Stimulated activated CD8-positive, alpha-beta memory T cell treated with anti-CD3 and anti-CD28 coated beads, Interleukin-12 subunit alpha, Interleukin-12 subunit beta, amount 100 ng/mL, for 4 hours (primary cell): ENCODE results near the gene KIF1A.
"Not testable (repeated sequence)": the region's sequence is repeated elsewhere in the genome, so short reads cannot be mapped to it uniquely, and the experiment has no call there.

Experiments used
- DNase-seq: peaks from one replicate; pipeline ENCODE4 v3.0.0-alpha.2; 2020; ENCODE audit warnings: low read depth

The KIF1A gene

DNA sequence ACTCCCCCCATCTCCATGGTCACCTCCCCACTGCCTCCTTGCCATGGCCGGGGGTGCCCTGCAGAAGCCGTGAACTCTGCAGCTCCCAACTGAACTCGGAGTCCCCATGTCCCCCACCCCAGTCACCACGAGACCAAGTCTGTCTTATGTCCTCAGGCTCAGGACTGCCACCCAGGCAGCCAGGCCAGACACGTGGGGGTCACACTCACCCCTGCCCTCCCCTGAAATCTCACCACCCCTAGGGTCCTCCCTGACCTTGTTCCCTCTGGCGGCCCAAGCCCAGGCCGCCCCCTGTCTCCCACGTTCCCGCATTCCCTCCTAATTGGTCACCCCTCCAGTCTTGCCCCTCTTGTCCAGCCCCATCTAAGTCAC, 117.4 kb downstream of the KIF1A start:
- no peak for DNase-seq

DNA sequence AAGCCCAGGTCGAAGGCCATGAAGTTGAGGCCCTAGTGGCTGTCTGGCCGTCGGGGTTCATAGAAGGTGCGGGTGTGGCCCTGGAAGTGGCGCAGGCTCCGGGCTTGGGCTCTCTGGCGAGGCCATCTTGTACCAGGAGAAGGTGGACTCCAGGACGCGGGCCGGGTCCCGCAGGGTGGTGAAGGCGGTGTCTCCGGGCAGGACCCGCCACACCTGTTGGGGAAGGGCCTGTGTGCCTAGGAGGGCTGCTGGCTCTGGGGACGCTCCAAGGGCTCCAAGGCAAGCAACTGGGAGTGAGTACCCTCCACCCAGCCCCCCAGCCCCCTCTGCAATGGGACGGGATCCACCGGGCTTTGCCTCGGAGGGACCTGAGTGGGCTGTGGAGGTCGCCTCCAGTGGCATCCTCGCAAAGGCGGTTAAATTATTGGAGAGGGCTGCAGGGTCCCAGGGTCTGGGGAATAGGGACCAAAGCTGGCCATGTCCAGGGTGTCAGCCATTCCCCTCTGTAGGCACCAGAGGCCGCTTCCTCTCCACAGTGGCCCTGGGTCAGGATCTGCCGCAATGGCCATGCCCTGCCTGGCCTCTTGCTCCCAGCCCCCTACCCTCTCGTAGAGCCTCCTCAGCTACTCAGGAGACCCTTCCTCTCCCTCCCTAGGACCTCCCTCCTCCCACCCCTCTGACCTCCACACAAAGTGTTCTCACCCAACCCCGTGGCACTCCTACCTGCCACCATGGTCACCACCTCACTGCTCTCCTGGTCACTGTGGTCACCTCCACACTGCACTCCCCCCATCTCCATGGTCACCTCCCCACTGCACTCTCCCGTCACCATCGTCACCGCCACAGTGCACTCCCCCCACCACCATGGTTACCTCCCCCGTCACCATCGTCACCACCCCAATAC, 118.0 kb downstream of the KIF1A start:
- DNase-seq: no peak

DNA sequence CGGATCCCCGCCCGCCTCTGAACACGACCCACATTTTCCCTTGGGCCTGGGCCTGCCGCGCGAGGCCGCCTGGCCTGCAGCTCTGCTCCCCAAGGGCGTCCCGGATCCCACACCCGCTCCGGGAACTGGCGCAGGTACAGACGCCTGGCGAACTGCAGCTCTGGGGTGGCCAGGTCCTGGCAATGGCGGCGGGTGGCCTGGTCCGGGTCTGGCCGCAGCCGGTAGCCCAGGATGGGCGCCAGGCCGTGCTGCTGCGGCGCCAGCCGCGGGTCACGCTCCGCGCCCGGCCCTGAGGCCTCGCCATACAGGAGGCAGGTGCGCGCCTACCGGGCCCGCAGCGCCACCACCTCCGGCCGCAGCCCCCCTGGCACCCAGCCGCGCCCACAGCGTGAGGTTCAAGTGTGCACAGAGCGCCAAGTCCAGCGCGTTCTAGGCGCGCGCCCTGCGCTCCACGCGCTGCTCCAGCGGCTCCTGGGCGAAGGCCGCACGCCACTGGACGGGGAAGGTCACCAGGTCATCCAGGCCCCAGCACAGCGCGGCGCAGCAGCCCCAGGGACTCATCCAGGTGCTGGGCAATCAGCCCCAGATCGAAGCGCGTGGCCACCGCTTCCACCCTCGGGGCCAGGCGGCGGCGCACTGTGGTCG, 118.8 kb downstream of the KIF1A start:
- DNase-seq: no peak

DNA sequence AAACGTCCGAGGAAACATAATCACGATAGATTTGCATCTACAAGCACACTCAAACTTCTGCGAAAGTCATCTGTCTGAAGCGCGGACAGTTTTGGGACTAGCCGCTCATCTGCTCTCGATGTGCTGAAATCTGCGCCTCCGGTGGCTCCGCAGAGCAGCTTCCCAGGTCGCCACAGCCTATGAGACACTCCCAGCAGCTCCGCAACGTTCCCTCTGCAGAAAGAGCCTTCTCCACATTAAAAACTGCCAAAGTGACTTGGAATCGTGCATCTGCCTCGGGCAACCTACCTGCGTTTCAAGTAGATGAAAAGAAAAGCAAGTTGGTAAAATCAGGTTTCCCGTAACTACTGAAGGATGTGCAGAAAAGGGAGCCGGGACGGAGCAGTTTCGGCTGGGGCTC, 119.4 kb downstream of the KIF1A start:
- not testable (repeated sequence) for DNase-seq

DNA sequence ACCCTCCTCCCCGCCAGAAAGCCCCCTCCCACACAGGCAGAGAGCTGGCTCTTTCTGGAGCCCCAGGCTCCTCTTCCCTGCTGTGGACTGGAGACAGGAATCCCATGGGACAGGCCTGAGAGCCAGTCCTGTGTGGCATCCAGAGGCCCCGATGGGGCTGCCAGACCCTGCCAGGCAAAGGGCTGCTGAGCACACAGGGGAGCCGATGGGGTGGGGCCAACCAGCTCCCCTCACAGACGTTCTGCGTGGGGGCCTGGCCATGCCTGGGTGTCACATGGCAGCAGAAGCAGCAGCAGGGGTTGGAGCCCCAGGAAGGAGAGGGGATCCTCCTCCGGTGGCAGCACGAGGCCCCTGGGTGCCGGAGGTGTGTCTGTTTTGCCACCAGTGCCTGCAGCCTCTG, 120.2 kb downstream of the KIF1A start:
- DNase-seq: not testable (repeated sequence)

DNA sequence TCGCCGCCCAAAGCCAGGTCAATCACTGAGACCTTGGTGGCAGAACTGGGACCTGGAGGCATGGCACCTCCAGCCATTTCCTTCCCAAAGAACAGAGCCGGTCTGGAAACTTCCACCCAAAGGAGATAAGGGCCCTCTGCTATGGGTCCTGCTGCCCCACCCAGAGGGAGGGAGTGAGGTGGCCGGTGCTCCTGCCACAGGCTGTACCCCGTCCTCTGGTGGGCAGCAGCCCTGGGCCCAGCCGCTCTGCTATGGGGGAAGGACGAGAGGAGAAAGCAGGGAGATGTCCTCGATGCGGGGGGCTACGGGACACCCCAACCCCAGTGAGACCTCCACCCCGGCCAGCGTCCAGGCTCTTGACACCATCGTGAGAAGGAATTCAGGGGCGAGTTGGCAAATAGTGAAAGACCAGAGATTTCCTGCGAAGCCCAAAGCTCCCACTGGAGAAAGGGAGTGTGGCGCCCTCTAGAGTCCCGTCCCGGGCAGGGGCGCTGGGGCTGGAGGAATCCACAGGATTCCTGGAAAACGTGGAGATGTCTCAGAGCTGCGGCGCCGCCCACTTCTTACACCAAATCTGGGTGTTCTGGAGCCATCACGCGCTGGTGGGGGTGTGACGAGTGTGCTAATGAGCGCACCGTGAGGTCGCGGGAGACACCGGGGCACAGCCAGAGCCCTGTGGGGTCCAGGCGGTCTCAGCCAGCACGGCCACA, 121.0 kb downstream of the KIF1A start:
- not testable (repeated sequence) for DNase-seq

DNA sequence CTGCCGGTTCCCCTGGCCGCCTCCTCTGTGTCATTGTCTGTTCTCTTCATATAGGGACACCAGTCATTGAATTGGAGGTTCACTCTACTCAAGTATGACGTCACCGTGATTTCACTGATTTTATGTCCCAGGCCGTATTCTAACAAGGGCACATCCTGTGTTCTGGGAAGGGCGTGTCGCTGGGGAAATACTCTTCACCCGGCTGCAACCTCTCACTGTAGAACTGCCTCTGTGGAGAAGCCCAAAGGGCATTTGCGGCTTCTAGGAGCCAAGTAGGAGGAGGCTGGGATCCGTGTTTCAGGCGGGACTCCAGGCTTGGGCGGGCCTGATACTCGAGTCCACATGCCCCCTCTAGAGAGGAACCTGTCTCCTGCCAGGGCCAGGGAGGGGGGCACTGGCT, 123.5 kb downstream of the KIF1A start:
- DNase-seq: not testable (repeated sequence)

DNA sequence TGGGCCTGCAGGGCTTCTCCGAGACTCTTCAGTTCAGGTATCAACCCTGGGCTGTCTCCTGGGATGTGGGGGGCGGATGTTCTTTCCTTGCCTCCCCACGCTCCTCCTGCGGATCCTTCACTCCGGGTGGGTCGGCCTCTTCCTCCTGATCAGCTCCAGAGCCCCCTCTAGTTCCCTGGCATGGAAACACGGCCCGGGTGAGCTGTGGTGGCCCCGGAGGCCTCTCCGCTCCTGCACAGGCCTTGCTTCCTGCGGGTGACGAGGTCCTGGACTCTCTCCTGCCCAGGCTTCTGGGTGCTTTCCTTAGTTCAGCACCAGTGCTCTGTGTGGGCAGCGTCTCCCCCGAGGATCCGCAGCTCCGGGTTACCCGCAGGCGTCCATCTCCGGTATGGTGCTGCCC, 124.4 kb downstream of the KIF1A start:
- not testable (repeated sequence) for DNase-seq

DNA sequence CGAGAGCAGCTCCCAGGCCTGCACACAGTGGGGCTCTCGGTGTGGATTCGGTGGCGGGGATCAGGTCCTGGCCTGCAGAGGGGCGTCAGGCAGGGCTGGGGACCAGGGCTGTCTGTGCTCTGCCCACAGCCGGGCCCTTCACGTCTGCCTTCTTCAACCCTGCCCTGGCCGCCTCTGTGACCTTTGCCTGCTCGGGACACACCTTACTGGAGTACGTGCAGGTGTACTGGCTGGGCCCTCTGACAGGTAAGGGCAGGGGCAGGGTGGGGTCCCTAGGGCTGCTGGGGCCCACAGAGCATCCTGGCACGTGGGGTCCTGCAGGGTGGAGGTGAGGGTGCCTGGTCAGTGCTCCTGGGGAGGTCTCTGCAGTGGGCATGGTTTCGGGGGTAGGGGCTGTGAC, 125.7 kb downstream of the KIF1A start:
- DNase-seq: not testable (repeated sequence)

DNA sequence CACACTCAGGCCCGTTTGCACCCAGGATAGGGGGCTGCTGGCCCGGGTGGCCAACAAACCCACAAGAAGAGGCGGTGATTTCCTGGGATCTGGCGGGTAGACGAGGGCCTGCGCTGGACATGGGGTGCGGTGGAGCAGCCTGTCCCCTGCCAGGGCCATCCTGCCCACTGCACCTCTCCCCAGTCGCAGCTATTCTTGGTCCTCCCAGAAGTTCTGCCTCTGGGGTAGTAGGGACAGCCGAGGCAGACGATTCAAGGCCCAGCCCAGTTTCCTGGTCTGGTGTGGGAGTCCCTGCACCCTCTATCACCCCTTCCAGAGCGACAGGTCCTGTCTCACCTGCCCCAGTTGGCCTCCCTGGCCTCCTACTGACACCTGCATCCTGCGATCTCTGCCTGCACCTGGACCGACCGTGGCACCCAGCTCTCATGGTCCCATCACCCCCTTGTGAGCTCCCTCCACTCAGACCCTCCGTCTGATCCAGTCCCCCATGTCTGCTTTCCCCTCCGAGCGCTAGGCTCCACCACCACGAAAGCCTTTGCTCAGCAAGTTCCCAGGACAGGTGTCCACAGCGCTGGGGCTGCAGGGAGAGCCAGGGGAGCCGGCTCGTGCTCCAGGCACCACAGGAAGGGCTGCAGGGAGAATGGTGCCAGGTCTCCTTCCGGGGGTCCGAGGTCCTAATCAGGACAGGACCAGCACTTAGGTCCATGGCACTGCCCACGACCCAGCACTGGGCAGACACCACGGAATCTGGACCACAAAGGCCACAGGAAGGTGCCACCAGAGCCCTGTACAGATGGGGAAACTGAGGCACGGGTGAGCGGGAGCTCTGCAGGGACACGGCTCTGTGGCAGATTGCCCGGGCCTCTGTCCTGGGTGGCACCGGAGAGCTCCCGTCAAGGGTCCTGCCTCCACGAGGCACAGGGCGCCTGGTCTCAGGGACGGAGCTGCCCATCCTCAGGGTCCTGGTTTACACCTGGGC, 127.1 kb downstream of the KIF1A start:
- DNase-seq: not testable (repeated sequence)

DNA sequence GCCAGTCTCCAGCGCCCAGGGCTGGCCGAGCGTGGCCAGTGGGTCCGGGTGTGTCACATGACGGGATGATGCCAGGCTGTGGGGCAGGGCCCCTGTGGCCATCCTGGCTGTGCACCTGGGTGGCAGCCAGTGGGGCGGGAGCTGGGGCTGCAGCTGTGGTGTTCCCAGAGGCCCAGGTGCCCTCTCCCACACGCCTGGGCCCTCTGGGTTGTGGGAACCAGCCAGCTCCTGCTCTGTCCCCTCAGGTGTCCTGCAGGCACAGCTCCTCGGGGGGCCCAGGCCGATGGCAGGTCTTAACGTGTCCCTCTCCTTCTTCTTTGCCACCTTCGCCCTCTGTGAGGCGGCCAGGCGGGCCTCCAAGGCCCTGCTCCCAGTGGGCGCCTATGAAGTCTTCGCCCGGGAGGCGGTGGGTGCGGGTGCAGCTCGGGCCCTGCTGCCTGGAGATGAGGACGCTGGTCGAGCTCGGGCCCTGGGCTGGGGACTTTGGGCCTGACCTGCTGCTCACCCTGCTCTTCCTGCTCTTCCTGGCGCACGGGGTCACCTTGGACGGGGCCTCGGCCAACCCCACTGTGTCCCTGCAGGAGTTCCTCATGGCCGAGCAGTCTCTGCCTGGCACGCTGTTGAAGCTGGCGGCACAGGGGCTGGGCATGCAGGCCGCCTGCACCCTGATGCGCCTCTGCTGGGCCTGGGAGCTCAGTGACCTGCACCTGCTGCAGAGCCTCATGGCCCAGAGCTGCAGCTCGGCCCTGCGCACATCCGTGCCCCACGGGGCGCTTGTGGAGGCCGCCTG, 128.2 kb downstream of the KIF1A start, which contains the start of gene AQP12A:
AQP12A (plus strand) TSS at position 236 of the 790 bp plus-strand sequence; CDS start at position 284, 48 bp downstream.
- not testable (repeated sequence) for DNase-seq

DNA sequence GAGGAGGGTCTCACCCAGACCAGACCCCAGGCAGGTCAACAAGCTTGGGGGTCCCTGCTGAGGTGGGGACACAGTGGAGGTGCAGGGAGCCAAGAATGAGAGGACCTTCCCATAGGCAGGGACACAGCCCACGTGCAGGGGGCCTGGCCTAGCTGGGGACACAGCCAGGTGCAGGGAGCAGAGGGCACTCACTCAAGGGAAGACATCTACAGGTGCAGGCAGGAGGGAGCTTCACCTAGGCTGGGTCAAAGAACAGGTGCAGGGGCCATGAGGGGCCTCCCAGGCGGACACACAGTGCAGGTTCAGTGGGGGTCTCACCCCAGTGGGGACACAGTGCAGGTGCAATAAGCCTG, 129.0 kb downstream of the KIF1A start:
- DNase-seq: not testable (repeated sequence)

DNA sequence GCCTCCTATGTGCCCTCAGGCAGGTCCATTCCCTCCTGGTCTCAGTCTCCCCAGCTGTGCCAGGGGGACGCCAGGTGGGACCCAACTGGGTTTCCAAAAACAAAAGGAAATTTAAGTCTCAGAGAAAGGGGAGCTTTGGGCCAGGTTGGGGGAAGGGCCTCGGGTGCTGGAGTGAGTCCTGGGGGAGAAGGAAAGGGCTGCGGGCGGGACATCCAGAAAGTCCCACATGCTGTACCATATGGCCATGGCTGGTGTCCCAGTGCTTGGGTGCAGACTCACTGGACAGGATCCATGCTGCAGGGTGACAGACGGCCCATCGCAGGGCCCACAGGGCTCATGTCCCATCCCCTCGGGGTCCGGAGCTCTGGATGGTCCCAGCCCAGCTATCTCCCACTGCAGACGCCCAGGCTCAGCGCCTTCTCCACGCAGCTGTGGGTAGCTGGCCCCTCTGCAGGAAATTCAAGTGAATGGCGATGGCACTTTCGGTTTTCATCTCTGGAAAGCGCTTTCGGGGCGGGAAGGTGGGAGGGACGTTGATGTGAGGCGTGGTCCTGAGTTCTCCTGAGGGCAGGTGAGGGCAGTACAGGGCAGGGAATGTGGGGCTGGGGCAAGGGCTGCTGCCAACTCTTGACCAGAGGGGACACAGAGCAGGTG, 129.5 kb downstream of the KIF1A start:
- not testable (repeated sequence) for DNase-seq

DNA sequence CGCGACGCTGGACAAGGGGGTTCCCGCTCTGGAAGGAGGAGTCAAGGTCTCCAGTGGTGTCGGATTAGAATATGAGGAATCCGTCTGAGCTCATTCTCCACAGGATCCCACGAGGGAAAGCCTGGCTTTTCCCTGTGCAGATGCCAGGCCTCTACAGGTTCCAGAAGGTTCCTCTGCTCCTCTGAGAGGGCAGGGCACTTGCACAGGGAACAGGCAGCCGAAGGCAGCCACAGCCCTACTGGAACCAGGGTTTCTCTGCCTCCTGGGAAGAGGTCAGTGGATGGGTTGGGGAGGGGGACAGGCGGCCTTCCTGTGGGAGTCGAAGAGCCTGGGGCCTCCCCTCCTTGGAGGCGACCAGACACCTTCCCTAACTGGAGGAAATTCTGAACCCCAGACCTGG, 130.0 kb downstream of the KIF1A start:
- DNase-seq: no peak

DNA sequence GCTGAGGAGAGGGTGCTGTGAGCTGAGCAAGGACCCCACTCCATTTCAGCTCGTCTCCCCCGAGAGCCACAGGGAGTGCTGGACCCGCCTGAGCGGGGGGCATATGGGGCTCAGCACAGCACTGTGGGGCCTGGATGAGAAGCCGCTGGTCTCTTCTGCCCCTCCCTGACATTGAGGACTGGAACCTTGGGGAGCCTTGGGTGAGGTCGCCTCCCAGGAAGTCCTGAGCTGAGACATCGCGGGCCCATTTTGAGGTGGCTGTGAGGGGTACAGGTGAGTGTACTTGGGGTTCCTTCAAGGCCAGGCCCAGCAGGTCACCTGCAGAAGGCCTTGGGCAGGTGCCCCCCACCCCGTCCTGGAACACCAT, 131.5 kb downstream of the KIF1A start:
- DNase-seq: no peak

DNA sequence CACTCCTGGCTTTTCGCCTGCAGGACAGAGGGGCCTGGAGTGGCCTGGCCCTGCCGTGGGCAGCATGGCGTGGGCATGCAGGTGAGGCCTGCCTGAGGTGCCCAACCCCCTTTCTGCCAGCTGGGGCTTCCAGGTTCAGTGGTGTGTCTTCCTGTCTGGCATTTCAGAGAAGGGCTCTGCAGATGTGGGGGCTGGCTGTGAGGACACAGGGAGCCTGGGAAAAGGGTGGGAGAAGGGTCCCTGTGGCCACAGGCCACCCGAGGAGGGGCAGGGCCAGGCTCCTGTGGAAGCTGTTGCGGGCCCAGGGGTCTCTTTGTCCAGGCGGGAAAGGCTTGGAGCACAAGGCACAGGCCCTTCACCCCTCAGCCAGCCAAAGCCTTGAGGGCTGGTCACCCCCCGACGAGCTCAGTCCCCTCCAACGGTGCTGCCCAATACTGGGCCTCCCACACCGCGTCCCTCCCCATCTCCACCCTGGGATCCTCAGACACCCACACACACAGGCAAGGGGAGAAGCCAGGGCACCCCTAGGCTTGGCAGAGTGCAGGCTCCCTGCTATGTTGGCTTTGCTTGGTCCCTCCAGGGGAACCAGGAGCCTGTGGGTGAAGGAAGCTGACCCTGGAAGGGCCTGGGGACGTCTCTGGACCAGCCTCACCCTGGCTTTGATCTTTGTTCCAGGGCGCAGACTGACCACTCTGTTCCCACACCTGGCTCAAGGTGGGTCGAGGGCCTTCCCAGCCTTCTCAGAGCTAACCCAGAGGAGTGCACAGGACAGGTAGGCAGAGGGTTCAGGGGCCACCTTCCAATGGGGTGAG, 132.1 kb downstream of the KIF1A start:
- DNase-seq: no peak

DNA sequence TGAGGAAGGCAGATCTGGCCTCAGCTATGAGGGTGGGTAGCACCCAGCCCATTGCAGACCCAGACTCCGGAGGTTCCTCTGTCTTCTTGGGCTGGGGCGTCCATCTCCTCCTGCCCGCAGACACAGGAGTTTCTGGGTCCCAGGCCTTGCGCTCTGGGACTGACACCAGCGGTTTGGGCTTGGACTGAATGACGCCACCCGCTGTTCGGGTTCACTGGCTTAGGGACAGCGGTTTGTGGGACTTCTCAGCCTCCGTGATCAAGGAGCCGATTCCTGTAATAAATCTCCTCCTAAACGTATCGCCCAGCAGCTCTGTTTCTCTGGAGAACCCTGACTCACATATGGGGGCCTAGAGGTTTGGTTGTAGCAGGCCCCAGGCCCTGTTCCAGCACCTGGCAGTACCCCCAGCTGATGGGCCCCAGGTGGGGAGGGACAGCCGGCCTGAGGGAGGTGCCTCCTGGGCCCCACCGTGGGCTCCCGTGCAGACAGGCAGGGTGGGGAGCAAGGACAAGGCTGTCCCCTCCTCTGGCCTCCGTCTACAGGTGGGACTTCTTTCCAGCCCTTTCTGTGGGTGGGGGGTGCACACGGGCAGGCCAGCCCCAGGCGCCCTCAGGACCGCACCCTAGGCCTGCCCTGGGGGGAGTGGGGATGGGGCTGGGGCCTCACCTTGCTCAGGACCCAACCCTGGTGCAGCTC, 132.8 kb downstream of the KIF1A start:
- DNase-seq: no peak

DNA sequence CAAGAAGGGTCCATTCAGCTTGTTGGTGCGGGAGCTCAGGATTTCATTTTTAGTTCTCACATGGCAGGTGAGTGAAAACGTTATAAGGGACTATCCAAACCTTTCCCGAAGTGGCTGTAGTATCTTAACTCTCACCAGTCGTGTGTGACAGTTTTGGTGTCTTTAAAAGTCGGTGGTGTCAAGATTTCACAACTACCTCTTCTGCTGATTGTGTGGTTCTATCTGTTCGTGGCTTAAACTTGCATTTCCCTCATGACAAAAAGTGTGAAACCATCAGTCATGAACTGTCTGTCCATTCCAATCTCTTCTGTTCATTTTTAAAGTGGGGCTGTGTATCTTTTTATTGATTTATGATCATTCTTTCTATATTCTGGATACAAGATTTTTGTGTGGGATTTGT, 133.6 kb downstream of the KIF1A start:
- no peak for DNase-seq
